GM10248 (cell line): ENCODE data around the gene PCDHA12.
"Not testable (repeated sequence)": the region's sequence is repeated elsewhere in the genome, so short reads cannot be mapped to it uniquely, and the experiment has no call there.

Experiments used
- CTCF ChIA-PET: fragments of 300-600 bp; sonication (Branson Sonifier 250); formaldehyde crosslinking; extraction: SDS; loops from one replicate; lab custom pipeline; 2021; ENCODE audit warnings: antibody characterized with exemption; lab: Yijun Ruan, JAX
- POLR2A ChIA-PET: fragments of 350-650 bp; sonication (Branson Sonifier 250); formaldehyde crosslinking; extraction: SDS; loops from one replicate; lab custom pipeline; 2020; ENCODE audit warnings: antibody characterized with exemption; lab: Yijun Ruan, JAX
- DNase-seq: peaks from one replicate; pipeline ENCODE4 v3.0.0; 2012; ENCODE audit errors: extremely low spot score
- CTCF ChIP-seq: IDR thresholded peaks from 2 replicates; pipeline ENCODE4 v1.5.1; 2012; ENCODE audit warnings: mild to moderate bottlenecking, low read depth; ENCODE audit errors: extremely low read depth, missing control alignments, control extremely low read depth

PCDHA12 gene

GRCh38 chr5:140835622-140836510 lies 39.2 kb upstream of the PCDHA12 start:
- no peak for TF ChIP-seq CTCF
- DNase-seq: no peak
- ChIA-PET CTCF (no interaction called here), POLR2A (no interaction called here)

- POLR2A ChIA-PET: no interaction called here
- DNase-seq: no peak
- TF ChIP-seq CTCF: no peak
- CTCF ChIA-PET: no interaction called here
Observed at GRCh38 chr5:140840978-140841962, 33.8 kb upstream of the PCDHA12 start, which contains the start of gene PCDHA8. TSS of gene PCDHA8 (plus strand) at chr5:140841187. CDS start at chr5:140841322, 135 bp downstream.

GRCh38 chr5:140842798-140843733 lies 32.0 kb upstream of the PCDHA12 start:
- no peak for DNase-seq
- POLR2A ChIA-PET: no interaction called here
- CTCF ChIA-PET: no interaction called here
- TF ChIP-seq CTCF: no peak

GRCh38 chr5:140848139-140849102 lies 26.7 kb upstream of the PCDHA12 start, which contains the start of gene PCDHA9:
TSS of gene PCDHA9 (plus strand) at chr5:140848382. CDS start at chr5:140848496, 114 bp downstream.
- CTCF ChIA-PET, DNase-seq, POLR2A ChIA-PET: not testable (repeated sequence)

- CTCF ChIA-PET: not testable (repeated sequence)
Observed at GRCh38 chr5:140849831-140850634, 25.1 kb upstream of the PCDHA12 start.

More at GRCh38 chr5:140849831-140850634, 25.1 kb upstream of the PCDHA12 start:
- POLR2A ChIA-PET, DNase-seq: not testable (repeated sequence)
